Gastroesophageal sphincter (tissue), 4 donors: ENCODE results near the gene RAD51C. TPM values are rescaled to one million over a fixed set of nuclear protein-coding genes. Genes with fewer than 3 reads are reported as not detected.

ENCODE experiments used
- ATAC-seq: fragments of 150-250 bp; one replicate; pipeline ENCODE4 v1.9.1; 2016; ENCODE audit warnings: mild to moderate bottlenecking, moderate library complexity
- H3K27ac ChIP-seq, 4 donors: fragments of 200-600 bp; sonication (generic) in 3 of 4; 1 replicate in 3 of 4; 2 replicates in 1 of 4; pipeline ENCODE4 v1.5.1; 2016 to 2019
- H3K27me3 ChIP-seq: fragments of 200-600 bp; sonication (generic); one replicate; pipeline ENCODE4 v1.5.1; 2019
- H3K36me3 ChIP-seq, 2 donors: fragments of 200-600 bp; sonication (generic); one replicate each; pipeline ENCODE4 v1.5.1; 2019; ENCODE audit warnings: control low read depth in 1 of 2
- H3K4me1 ChIP-seq, 3 donors: fragments of 200-600 bp; sonication (generic); 1 replicate in 2 of 3; 2 replicates in 1 of 3; pipeline ENCODE4 v1.5.1; 2016 to 2019; ENCODE audit warnings: control low read depth in 2 of 3
- H3K4me3 ChIP-seq, 2 donors: fragments of 200-600 bp; sonication (generic); one replicate each; pipeline ENCODE4 v1.5.1; 2019; ENCODE audit warnings: mild to moderate bottlenecking in 1 of 2, moderate library complexity in 1 of 2
- H3K9me3 ChIP-seq, 3 donors: fragments of 200-600 bp; sonication (generic); one replicate each; pipeline ENCODE4 v1.5.1; 2017 to 2019; ENCODE audit warnings: control low read depth in 2 of 3
- EP300 ChIP-seq: sonication (generic); formaldehyde crosslinking; IDR thresholded peaks from one replicate; pipeline ENCODE4 v1.6.1; 2017; ENCODE audit warnings: antibody characterized with exemption, mild to moderate bottlenecking
- POLR2A ChIP-seq, 2 donors: fragments of 450-650 bp; IDR thresholded peaks; one replicate each; pipeline ENCODE4 v1.6.1; 2017; ENCODE audit warnings: antibody characterized with exemption in 2 of 2, mild to moderate bottlenecking in 2 of 2, moderate library complexity in 1 of 2
- POLR2AphosphoS5 ChIP-seq: sonication (generic); formaldehyde crosslinking; IDR thresholded peaks from one replicate; pipeline ENCODE4 v1.6.1; 2017; ENCODE audit warnings: antibody characterized with exemption
- WGBS, 2 donors: methylation state at CpG; one replicate each; pipeline ENCODE4 v1.1.5; 2018; ENCODE audit warnings: low coverage in 1 of 2; 5-methylcytosine and 5-hydroxymethylcytosine counted together
- total RNA-seq, 4 donors: library from RNA; depleted of rRNA; stranded (reverse); fragments of >200 nt; gene quantifications; one replicate each; pipeline ENCODE4 v1.1.0, GENCODE V29; 2016
- TF ChIP-seq, protein P1 (sequence below), 4 experiments: fragments of 200-600 bp in 2 of 4; fragments of 450-650 bp in 2 of 4; sonication (generic) in 1 of 4; IDR thresholded peaks; one replicate each; pipeline ENCODE4 v1.5.1; 2017 to 2019; ENCODE audit warnings: antibody characterized with exemption in 4 of 4, mild to moderate bottlenecking in 2 of 4, moderate library complexity in 2 of 4

RAD51C gene
- total RNA-seq, 4 donors from 2014 or later = 15.2 to 31.1 (median 21.1) TPM

DNA sequence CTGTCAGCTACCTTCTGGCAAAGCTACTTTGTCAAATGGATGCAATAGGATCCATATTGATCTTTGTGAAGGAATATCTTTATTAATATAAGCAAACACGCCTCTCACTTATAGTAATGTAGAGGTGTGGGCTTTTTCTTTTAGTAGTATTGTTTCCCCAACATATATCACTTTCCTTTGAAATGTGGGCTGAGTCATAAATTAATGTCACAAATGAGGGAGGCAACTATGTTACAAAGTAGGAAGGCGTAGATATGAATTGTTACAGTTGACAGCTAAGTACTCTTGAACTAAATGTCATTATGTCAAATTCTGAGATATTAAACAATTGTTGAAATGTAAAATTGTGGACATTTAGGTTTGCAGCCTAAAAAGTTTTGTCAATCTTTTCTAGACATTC is 60.6 kb downstream of the RAD51C start:
- no peak for ATAC-seq
- 50 to 68% methylated on average over 2 of the region's 2 CpGs for WGBS, 2 donors
- Histone ChIP-seq H3K4me1 (peaks cover 0 to 22% (median 9%) of the 10 kb centered on the region in 3 donors), H3K27ac (no peak overlapping the region), H3K9me3 (no peaks in the 10 kb centered on the region), H3K27me3 (peaks cover 46% of the 10 kb centered on the region), H3K4me3 (no peak overlapping the region), H3K36me3 (no peaks in the 10 kb centered on the region)
- TF ChIP-seq POLR2A (IDR thresholded peaks at IDR 0.05) (no peak), POLR2AphosphoS5 (no peak)

DNA sequence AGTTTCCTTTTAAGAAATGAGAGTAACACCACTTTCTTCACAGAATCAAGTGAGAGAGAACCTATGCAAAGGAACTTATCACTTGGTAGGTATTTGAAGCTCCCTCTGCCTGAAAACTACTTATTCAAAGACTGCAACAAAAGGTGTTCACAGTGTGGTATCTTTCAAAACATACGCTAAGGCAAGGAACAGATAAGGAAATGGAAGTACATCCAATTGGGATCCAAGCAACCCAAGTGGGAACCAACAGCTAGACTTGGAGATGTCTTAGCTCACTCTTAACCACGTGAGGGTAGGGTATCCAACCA is 62.8 kb downstream of the RAD51C start:
- Histone ChIP-seq H3K4me1 (peaks cover 0 to 22% (median 9%) of the 10 kb centered on the region in 3 donors), H3K4me3 (peak overlapping the region in 1 of 2 donors; percentile 60), H3K9me3 (no peaks in the 10 kb centered on the region), H3K27me3 (peaks cover 66% of the 10 kb centered on the region), H3K27ac (no peak overlapping the region), H3K36me3 (no peaks in the 10 kb centered on the region)
- 13 to 30% methylated on average over 2 of the region's 2 CpGs for WGBS, 2 donors
- no peak for ATAC-seq
- TF ChIP-seq POLR2A (IDR thresholded peaks at IDR 0.05) (no peak), EP300 (no peak), POLR2AphosphoS5 (no peak)
- TF ChIP-seq, protein P1, sequence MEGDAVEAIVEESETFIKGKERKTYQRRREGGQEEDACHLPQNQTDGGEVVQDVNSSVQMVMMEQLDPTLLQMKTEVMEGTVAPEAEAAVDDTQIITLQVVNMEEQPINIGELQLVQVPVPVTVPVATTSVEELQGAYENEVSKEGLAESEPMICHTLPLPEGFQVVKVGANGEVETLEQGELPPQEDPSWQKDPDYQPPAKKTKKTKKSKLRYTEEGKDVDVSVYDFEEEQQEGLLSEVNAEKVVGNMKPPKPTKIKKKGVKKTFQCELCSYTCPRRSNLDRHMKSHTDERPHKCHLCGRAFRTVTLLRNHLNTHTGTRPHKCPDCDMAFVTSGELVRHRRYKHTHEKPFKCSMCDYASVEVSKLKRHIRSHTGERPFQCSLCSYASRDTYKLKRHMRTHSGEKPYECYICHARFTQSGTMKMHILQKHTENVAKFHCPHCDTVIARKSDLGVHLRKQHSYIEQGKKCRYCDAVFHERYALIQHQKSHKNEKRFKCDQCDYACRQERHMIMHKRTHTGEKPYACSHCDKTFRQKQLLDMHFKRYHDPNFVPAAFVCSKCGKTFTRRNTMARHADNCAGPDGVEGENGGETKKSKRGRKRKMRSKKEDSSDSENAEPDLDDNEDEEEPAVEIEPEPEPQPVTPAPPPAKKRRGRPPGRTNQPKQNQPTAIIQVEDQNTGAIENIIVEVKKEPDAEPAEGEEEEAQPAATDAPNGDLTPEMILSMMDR (IDR thresholded peaks at IDR 0.05) = no peak

DNA sequence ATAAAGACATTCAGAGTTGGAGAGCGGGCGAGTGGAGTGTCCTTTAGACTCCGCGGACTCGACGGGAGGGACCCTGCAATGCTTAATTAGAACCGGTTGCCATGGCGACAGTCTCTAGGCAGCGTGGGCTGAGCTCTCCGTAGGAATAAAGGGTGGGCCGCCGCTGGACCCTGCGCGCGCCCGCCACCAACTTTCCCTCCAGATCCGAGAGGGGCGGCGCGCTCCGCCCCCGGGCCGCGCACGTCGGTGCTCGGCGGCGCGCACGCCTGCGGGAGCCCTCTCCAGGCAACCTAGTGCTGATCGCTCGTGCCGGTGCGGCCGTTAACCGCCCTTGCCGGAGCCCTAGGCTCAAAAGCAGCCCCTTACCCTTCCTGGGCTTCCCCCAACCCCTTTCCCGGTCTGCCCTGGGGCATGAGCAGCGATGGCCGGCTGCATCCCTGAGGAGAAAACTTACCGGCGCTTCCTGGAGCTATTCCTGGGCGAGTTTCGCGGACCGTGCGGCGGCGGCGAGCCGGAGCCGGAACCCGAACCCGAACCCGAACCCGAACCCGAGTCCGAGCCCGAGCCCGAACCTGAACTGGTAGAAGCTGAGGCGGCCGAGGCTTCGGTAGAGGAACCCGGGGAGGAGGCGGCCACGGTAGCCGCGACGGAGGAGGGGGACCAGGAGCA is 63.3 kb downstream of the RAD51C start, which contains the start of gene PPM1E:
PPM1E (plus strand) TSS at position 278 of the 669 bp plus-strand sequence.
- WGBS, 2 donors = 17% methylated on average over 2 of the region's 71 CpGs; no CpG with 5 or more reads in 1 of the 2 donors
- TF ChIP-seq POLR2AphosphoS5 (no peak), POLR2A (IDR thresholded peaks at IDR 0.05) (no peak), EP300 (no peak)
- TF ChIP-seq, protein P1 (IDR thresholded peaks at IDR 0.05) = no peak
- Histone ChIP-seq H3K4me1 (peaks cover 0 to 22% (median 9%) of the 10 kb centered on the region in 3 donors), H3K27me3 (peaks cover 71% of the 10 kb centered on the region), H3K36me3 (no peaks in the 10 kb centered on the region), H3K9me3 (no peaks in the 10 kb centered on the region), H3K27ac (peak within 1 kb of the TSS in 1 of 4 donors; percentile 27), H3K4me3 (peak within 1 kb of the TSS; percentile 17 to 60)
- ATAC-seq = peak; percentile 53

DNA sequence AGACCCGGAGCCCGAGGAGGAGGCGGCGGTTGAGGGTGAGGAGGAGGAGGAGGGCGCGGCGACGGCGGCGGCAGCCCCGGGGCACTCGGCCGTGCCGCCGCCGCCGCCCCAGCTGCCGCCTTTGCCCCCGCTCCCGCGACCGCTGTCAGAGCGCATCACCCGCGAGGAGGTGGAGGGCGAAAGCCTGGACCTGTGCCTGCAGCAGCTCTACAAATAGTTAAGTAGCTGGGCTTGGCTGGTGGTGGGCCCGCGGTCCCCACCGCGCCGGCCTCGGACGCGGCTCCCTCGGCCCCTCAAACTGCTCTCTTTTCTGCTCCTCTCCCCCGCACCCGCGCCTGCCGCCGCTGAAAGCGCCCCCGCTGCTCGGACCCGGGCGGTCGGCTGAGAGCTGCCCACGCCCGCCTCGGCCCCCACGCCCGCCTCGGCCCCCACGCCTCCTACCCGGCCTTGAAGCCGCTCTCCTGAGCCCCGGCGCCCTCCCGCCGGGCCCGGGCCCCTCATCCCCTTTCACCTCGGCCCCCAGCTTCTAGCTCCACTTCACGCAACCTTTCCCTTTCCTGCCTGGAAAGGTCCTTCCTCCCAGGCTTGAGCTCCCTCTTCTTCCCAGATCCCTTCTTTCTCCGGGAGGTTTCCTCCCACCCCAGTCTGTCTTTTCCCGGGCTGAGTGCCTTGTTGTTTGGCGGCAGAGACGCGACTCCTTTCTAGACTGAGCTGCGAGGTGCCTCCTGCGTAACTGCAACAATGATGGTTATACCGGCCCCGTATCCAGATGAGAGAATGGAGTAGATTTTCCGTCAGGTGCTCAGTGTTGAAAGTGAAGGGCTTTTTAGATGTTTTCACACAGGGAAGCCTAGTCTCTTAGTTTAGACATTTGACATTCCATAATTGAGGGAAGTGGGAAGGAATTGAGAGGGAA is 64.1 kb downstream of the RAD51C start:
- H3K4me3 ChIP-seq = peak overlapping the region; percentile 17 to 60
- H3K27ac ChIP-seq = peak overlapping the region in 1 of 4 donors; percentile 27
- H3K4me1 ChIP-seq = peaks cover 0 to 22% (median 9%) of the 10 kb centered on the region in 3 donors
- H3K27me3 ChIP-seq = peaks cover 73% of the 10 kb centered on the region
- peak; percentile 28 for ATAC-seq
- TF ChIP-seq EP300 (no peak), POLR2AphosphoS5 (no peak), POLR2A (IDR thresholded peaks at IDR 0.05) (no peak)
- TF ChIP-seq, protein P1 (IDR thresholded peaks at IDR 0.05) = no peak
- no peaks in the 10 kb centered on the region for H3K36me3 ChIP-seq
- WGBS, 2 donors = 0 to 1% methylated on average over 2 to 25 of the region's 72 CpGs
- H3K9me3 ChIP-seq = no peaks in the 10 kb centered on the region

DNA sequence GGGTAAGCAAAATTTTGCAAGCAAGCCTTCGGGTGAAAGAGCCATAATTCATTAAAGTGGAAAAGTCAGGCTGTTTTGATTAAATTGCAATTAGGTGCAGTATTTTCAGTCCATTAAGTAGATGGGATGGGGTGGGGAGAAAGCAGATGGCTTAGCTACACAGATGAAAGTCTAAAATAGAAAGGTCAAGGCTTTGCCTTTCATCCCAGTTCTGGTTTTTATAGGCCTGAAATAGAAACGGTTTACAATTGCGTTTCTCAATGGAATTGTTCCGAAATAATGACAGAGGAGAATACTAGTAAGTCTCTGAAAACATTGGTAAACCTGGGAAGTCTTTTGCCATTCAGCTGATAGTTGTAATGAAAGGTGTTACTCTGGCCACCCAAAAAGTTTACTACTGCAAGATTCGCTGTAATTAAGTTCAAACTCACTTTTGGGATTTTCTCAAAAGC is 64.8 kb downstream of the RAD51C start:
- peaks cover 78% of the 10 kb centered on the region for H3K27me3 ChIP-seq
- H3K4me3 ChIP-seq = peak overlapping the region in 1 of 2 donors; percentile 60
- TF ChIP-seq POLR2AphosphoS5 = no peak
- no peak for TF ChIP-seq POLR2A (IDR thresholded peaks at IDR 0.05)
- TF ChIP-seq, protein P1 (IDR thresholded peaks at IDR 0.05) = no peak
- no peak for TF ChIP-seq EP300
- no peak for ATAC-seq
- H3K36me3 ChIP-seq = no peaks in the 10 kb centered on the region
- 37 to 38% methylated on average over 5 of the region's 5 CpGs for WGBS, 2 donors
- H3K9me3 ChIP-seq = no peaks in the 10 kb centered on the region
- H3K4me1 ChIP-seq = peaks cover 0 to 22% (median 9%) of the 10 kb centered on the region in 3 donors
- no peak overlapping the region for H3K27ac ChIP-seq
